GM19025 (cell line): ENCODE results near the gene PCGF3.
"Not testable (repeated sequence)": the region's sequence is repeated elsewhere in the genome, so short reads cannot be mapped to it uniquely, and the experiment has no call there.

Experiments used
- ATAC-seq: cut with Tn5 transposase; IDR thresholded peaks from one replicate; pipeline ENCODE4 v1.9.1; 2021; ENCODE audit warnings: mild to moderate bottlenecking, low read depth, moderate library complexity; ENCODE audit not compliant: unreplicated experiment

PCGF3 gene

DNA sequence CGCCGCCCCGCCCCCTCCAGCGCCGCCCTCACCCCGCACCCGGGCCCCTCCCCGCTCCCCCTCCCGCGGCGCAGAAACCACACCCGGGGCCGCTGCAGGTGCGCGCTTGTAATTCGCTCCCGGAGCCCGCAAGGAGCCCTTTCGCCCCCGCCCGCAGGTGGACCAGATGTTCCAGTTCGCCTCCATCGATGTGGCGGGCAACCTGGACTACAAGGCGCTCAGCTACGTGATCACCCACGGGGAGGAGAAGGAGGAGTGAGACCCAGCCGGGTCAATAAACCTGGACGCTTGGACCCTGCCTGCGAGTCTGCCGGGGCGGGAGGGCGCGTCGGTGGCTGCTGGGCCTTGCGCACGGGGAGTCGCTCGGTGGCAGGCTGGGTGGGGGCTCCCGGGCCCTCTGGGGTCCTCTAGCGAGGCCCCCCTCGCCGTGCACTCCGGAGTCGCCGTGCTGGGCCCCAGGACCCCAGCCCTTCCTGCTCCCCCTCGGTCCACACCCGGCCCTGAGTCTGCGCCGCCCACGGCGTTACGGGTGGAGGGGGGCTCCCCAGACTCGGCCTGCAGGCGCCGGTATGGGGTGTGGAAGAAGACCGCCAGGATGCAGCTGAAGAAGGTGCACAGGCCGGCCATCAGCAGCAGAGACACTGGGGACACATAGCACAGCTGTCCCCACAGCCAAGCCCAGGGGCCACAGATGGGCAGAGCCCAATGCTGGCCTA lies 23.7 kb upstream of the PCGF3 start:
- ATAC-seq: no peak

DNA sequence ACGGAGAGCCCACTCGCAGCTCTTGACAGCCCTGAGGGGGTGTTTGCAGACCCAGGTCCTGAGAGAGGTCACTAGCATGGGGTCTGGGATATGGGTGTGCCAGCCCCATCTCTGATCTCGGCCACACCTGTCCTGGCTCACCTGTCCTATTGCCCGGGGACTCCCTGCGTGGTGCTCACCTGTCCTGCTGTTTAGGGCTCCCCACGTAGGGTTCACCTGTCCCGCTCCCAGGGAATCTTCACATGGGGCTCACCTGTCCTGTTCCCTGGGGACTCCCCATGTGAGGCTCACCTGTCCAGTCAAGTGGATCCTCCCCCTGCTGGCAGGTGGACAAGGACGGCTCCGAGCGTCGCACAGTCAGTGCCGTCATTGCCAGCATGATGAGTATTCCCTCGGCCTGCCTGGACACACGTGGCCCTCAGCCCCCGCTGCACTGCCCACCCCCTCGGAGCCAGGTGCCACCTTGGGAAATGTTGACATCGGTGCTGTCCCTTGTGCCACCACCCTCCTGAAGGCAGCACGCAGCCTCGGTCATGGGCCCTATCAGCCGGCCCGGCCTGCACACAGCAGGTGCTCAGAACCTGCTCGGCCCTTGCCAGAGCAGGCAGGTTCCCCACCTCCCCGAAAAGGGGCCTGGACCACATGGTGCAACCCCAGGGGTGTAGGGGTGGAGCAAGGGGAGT lies 23.0 kb upstream of the PCGF3 start:
- no peak for ATAC-seq

DNA sequence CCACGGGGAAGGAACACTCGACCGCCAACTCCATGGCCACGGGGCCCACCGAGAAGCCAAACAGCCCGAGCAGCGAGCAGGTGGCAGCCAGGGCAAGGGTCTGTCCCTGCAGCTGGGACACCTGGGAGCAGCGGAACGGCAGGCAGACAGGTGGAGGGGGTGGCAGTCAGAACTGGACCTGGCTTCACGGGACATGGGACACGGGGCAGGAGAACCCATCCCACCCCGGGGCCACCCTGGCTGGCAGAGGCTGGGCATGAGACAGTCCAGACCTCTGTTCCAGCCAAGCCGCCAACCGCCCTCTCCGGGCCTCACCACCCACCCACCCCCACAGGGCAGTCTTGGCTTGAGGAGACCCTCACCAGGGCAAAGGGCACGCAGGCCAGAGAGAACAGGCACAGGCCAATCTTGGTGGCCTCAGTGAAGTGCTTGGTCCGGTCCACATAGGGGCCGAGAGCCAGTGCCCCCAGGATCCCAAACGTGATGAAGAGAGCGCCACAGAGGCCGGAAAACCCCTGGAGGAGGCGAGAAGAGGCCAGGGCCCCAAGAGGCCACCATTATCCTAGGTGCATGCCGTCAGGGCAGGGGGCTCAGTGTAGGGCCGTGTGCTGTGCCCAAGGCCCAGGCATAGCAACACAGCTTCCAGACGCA lies 22.3 kb upstream of the PCGF3 start:
- ATAC-seq: no peak

DNA sequence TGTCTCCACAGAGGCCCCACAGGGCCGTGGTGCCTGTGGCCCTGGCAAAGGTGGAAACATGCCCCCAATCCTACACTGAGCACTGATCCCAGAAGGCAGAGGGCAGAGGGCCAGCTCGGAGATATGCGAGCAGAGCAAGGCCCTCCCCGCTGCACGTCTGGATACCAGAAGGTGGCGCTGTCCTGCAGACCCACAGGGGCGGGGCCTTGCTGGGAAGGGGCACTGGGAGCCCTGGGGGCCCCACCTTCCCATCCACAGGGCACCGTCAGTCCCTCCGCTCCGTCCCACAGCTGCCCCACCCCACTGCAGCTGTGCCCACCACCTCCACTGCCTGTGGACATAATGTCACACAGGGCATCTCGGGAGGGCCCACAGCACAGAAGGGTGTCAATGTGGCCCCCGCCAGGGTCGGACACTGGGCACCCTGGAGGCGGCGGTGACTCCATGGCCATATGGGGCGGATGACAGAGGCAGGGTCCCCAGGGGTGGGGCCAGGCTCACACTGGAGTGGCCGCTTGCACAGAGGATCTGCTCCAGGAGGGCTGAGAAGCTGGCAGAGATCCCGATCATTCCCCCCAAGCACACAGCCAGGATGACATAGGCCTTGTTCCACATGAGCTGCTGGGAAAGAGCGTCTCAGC lies 21.5 kb upstream of the PCGF3 start:
- ATAC-seq: no peak

DNA sequence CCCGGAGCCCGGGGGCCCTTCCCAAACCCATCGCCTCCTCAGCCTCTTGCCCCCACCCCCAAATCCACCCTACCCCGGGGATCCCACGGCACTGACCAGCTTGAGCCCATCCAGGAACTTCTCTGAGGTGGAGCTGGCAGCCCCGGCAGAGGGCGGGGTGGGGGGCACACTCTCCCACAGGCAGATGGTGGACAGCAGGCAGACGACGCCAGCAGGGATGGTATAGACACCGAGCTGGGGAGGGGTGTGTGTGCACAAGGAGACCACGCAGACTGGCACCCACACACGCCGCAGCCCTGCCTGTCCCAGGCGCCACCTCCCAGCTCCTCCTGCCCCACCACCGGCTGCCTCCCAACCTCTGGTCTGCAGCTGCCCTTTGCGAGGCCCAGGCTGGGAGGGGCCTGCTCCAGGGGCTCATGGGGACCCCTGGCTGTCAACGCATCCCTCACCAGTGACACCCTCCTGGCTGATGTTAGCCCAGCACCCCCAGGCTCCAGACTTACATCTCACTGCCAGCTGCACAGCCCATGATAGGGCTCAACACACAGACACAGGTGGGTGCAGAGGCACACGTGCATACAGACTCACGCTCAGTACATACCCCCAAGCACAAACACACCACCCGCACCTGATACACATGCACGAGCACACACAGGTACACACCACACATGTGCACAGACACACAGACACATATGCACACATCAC lies 20.9 kb upstream of the PCGF3 start:
- no peak for ATAC-seq

DNA sequence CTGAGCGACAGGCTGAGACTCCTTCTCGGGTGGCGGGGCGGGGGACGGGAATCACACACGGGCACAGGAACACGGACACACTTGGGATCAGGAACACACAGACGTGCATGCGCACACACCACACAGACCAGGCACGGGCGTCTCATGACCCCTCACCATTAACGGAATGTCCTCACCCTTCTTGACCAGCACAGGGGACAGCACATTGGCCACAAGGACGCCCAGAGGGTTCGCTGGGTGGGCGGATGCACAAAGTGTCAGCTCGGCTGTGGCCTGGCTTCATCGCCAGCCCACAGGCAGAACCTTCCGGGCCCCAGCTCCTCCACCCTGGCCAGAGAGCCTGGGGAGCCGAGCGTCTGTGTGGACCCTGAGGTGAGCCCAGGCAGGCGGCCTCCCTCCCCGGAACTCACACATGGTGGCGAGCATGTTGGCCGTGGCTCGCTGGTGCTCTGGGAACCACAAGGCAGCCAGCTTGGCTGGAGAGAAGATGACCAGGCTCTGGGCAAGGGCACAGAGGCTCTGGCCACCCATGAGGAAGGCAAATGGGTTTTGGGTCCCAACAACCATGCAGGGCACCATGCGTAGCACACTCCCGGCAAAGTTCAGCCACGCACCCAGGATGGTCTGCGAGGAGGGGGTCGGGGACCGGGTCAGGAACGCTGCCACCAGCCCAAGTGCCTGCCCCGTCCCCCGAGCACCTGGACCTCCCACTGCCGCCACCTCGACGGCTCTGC lies 19.8 kb upstream of the PCGF3 start:
- ATAC-seq: no peak

DNA sequence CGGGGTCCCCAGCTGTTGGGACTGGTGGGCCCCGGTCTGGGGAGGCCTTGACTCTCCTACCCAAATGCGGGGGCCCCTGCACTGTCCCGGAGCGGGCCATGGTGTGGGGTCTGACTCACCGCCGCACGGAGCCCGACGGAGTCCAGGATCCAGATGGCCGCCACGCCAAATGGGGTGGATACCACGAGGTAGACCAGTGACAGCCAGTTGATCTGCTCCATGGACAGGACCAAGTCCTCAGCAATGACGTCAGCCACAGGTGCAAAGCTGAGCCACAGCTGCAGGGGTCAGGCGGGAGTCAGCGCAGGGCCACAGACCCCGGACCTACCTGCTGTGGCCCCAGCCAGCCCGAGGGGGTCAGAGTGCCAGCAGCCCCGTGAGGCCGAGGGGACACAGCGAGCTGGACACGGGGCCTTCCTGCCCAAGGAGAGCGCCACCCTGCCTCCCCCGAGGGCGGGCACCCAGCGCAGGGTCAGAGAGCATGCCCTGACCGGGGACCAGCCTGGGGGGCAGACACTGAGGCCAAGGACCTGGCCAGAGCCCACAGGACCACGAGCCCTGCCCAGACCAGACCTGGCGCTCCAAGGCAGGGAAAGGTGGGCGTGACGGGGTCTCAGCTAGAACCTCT lies 19.1 kb upstream of the PCGF3 start:
- ATAC-seq: no peak

DNA sequence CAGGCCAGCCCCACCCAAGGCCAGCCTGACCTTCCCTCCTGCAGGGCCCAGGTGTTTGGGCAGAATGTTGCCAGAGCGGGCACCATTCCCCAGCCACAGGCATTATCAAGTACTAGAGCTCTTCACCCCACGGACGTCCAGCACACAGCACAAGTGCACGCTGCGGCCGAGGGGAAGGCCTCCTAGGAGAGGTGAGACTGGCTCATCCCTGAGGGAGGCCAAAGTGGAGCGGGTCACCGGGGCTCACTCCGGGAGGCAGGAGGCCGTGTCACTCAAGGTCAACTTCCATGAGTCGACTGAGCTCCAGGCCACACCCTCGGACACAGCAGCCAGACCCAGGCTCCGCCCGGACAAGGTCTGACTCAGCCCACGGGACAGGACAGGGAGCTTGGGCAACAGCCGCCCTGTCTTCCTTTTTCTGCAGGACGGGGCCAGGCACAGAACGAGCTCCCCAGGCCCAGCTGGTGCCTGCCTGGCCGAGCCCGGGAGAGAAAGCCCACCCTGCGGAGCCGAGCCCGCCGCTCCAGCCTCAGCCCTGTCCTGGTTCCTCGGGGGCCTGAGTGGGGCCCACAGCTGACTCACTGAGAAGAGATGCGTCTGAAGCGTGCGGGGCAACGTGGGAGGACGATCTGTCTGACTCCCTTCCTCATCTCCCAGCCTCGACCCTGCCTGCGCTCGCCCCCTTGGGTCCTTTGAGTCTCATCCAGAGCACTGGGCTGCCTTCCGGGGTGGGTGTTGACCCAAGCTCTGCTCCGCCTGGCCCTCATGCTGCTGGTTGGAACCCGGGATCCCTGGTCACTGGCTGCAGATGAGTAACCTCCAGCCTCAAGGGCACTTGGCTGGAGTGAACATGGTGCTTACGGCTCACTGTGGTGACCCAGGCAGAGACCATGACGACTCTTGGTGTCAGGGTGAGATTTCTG lies 18.3 kb upstream of the PCGF3 start:
- ATAC-seq: no peak

DNA sequence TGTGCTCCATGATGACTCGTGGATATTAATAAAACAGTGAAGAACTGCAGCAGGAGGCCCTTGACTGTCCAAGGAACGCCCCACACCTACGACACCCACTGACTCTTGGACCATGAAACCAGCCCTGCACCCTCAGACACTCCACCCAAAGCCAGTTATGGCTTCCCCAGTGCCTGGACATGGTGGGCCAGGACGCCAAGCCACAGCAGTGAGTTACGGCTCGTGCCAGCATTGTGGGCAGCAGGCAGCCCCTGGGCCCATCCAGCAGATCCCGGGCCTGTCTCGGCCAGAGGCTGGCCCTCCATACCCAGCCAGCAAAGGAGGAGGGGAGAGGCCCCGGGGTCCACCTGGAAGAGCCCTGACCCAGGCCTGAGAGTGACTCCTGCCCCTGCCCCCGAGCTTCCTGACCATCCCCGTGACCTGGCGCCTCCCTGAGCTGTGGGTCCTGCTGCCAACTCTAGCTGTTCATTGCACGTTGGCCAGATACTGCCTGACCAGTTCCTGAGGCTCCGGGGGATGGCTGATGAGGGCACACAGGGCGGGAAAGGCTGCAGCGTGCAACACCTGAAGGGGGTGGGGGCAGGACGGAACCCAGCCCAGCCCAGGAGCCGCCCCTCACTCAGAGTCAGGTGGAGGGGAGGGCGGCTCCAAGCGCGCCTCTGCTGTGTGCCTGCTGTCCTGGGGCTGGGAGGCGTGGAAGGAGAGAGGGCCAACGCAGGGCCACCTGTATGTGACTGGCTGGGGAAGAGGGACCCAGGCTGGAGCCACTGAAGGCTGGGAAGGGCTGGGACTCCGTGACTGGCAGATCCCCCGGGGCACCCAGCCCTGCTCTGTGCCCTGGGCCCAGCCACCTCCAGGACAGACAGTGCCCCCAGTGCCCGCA lies 17.4 kb upstream of the PCGF3 start:
- ATAC-seq: no peak

DNA sequence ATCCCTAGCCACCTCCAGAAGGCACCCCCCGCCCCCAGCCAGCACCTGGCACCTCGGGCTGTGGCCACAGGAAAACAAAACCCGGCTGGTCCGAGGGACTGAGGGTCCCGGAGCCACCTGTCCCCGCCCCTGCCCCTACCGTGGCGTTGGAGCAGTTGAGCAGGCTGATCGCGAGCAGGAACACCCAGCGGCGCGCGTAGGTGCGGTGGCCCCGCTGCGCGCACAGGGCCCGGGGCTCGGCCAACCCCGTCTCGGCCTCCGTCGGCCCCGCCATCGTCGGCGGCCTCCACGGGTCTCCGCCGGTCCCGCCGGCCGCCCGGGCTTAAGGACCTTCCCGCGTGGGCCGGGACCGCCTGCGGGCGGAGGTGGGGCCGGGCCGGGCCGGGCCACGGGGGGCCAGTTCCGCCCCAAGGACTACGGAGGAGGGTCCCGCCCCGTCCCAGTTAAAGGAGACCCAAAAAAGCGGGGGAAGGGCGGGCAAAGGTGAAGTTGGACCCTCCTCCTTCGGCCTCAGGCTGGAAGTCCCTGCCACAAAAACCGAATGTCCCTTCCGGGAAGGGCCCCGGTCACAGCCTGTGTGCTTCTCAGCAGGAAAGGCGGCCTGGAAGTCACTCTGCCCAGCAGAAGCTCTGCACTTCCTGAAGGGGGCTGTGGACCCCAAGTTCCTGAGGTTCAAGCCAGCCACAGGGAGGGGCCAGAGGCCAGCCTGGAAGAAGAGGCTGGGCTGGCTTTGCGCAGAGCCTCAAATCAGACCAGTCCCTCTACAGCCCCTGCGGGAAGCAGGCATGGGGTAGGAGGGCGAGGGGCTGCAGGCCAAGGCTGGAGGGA lies 16.6 kb upstream of the PCGF3 start, which contains the start of gene SLC49A3:
TSS of gene SLC49A3 (minus strand) at position 298 of the 828 bp plus-strand sequence. CDS start at position 274, 24 bp downstream.
- ATAC-seq: no peak

DNA sequence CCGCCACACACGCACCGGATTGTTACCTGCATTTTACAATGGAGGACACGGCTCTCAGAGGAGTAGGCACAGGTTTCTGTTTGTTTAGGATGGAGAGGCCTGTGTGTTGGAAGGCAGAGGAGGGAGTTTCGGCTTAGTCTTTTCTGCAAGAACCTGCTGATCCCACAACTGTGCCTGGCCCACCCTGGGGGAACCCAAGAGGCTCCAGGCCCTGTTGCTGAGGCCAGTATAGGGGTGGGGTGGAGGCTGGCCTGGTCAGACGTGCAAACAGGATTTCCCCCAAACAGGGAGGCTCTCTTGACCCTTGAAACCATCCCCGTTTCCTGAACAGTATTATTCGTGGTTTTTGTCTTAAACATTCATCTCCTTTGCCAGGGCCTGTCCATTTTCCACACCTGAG lies 15.9 kb upstream of the PCGF3 start:
- ATAC-seq: no peak

DNA sequence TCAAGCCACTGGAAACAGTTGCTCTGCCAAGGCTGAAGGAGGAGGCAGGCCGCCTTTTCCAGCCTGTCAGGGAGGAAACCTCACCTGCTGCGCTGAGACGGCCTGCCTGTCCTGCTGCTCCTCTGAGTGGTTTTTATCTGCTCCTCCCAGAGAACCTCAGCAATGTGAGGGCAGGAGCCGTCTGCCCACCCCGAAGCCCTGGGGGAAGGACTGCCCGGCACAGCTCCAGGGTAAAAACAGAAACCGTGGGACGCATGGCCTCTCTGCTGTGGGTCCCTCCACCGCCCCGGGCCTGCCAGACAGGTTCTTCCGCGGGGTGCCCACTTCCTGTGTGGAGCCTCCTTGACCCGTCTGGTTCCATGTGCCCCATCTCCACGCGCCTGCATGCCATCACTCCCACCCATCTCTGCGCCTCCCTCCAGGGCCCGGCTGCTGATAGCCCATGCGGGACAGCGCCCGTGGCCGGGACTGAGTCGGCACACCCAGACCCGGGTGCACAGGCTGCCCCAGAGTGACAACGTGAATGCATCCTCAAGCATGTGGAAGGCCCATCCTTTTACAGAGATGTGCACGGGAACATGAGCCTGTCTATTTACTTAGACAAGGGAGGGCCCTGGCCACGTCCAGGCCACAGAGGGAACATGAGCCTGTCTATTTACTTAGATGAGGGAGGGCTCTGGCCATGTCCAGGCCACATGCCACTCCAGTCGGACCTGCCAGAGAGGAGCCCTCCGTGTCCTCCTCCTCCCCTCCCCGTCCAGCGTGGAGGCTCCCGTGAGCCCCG lies 12.7 kb upstream of the PCGF3 start:
- ATAC-seq: no peak

DNA sequence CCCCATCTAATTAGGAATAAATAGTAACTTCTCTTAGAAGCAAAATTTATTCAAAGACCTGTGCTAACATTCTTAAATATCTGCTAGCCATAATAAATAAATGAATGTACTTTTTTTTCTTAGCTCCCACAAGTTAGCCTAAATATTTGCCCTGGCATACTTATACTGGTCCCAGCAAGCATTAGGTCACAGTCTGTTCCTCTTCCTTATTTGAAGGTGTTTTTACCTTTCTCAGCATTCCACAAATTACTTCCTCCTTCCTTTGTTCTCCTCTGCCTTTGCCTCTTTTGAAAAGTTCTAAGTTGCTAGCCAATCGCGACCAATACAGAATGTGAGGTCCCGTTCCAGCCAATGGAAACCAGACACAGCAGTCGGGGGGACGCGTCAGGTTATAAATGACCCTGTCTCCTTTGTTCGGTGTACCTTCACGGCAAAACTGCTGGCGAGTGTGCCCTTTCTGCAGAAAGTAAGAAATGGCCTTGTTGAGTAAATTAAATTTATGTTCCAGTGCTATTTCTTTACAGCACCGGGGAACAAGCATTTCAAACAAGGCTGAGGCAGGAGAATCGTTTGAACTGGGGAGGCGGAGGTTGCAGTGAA lies 11.2 kb upstream of the PCGF3 start:
- not testable (repeated sequence) for ATAC-seq

DNA sequence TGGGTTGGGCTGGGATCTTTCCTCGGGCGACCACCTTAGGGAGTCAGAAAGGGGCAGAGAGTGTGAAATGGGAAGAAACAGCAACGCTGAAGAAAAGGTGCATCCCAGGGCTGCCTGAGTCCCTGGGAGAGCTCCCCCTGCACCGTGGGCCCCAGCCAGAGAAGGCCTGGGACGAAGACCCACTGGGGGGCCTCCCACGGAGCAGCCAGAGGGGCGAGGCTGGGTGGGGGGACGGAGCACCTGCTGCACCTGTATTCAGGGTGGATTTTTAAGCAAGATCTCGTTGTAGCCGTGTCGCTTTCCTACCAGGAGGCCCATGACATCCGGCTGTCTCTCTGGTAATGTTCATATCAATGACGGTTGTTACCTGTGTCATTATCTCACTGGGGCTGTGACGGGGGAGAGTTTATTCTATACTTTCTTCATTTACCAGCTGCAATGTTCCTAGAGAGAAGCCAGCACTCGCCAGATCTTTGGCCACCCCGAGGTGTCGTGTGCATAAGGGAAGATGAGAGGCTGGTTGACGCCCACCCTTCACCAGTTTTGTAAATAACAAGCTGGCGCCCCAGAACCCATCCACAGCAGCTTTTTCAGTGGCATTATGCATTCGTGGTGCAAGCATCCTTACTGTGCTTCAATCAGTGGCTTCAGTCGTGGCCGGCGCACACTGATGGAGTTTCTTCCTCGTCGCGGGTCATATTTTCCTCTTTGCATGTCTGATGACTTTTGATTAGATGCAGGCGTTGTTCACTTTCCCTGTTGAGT lies 5.6 kb upstream of the PCGF3 start:
- no peak for ATAC-seq
